HG02973 (cell line): ENCODE measurements around the gene SAPCD1.

ENCODE experiments used
- ATAC-seq: cut with Tn5 transposase; IDR thresholded peaks from one replicate; pipeline ENCODE4 v1.9.1; 2021; ENCODE audit warnings: moderate library complexity; ENCODE audit not compliant: unreplicated experiment

The SAPCD1 gene

DNA sequence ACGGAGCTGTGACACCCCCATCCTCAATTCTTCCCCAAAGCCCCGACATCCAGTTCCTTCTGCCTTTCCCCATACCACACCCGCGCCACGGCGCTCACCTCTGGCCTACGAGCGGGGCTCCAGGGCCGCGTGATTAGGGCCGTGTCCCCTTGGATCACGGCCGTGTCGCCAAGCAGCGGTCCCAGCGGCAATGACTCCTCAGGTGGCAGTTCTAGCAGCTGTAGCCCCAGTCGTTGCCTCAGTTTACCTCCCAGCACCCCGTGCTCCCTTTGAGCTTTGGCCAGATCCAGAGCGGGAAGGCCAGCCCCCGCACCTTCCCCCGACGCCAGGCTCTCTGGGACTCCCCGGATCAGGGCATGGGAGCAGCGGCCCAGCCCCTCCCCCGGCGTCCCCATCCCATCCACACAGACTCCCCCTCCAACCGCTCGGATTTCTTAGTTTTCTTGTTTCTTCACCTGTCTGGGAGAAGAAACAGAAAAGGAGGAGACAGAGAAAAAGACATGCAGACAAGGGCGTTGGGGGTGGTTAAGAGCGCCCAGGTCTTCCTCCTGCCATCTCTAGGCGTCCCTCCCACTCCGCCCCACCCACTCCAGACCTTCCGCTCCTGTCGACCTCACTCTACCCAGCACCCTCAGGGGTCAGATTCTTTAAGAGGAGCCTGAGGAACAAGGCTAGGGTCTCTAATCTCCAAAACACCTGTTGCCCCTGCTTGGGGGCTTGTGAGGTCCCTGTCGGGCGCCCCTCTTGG lies 33.5 kb upstream of the SAPCD1 start, which contains the start of gene DDAH2:
Gene DDAH2, minus strand, starts transcription at position 533 of the 748 bp plus-strand sequence. Its CDS starts 138 bp downstream, at position 395.
- no peak for ATAC-seq

DNA sequence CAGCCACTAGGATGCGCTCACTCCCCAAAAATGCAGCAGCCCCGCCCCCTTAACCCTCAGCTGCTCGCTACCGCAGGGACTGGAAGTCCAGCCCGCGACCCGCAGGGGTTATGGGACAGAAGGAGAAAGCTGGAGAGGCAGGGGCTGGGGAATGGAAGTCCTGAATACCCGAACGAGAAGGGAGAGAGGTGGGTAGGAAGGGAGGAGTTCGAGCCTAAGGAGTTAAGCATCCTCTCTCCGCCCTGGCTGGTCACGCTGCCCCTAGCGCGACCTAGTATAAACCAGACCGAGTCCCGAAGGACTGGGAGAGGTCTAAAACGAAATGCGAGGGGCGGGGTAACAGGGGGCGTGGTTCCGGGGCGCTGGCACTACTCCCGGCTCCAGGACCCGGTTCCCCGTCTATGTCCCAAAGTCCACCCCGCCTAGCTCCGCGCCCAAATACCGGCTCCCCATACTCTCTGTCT lies 32.9 kb upstream of the SAPCD1 start:
- ATAC-seq: peak; percentile 43

DNA sequence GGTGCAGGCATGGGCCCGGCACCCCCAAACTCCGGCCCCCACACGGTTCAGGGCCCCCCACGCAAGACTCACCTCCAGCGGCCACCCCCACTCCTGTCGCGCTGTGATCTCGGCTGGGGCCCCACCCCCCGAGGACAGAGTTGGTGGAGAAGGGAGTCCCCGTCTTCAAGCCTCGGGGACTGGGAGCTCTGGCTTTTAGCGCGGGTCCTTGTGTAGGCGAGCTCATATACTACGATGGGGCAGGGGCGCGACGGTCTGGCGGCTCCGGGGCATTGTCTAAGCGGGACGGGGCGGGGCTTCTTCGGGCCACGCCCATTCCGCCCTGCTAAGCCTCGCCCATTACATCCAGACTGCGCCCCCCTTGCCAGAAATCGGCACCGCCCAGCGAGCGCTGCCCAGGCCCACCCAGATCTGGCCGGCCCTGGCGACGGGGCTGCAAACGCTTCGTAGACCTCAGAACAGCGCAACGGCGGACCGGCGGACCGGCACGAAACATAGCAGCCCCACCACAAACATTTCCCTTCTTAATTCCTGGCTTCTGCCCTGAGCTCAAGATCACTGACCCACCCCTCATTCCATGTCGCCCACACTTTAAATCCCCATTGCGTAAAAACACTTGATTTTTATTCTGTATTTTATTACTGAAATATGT lies 32.4 kb upstream of the SAPCD1 start:
- no peak for ATAC-seq

DNA sequence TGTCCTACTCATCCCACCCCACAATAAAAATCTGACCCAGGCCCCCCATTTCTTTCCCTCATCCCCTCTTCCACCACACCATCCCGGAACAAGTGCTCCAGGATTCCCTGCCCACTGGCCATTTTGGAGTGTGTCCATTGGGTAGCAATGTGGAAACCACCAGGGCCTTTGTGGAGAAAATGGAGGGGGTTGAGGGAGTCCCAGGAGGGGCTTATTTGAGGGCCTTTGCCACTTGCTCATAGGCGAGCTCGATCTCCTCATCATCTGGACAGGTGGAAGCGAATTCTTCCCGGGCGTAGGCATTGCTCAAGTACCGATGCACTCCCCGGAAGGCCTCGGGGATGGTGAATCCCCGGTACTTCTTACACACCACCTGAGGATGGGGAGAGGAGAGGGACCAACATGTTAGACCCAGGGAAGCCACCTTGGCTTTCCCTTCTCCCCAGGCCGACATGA lies 31.8 kb upstream of the SAPCD1 start:
- no peak for ATAC-seq

DNA sequence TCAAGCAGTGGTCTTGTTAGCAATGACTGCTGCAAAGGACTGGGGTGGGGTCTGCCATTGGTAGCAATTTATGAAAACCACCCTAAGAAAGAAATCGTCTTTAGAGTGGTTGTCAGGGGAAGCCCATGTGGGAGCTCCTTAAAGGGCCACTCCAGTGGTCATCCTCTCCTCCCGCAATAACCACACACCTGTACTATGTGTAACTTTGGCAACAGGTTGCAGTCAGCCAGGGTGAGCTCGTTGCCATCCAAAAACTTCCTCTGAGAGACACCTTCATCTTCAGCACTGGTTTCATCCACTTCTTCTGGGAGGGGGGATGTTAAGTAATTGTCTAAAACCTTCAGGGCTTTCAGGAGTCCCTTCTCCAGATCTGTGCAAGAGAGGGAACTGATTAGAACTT lies 30.4 kb upstream of the SAPCD1 start:
- ATAC-seq: no peak

DNA sequence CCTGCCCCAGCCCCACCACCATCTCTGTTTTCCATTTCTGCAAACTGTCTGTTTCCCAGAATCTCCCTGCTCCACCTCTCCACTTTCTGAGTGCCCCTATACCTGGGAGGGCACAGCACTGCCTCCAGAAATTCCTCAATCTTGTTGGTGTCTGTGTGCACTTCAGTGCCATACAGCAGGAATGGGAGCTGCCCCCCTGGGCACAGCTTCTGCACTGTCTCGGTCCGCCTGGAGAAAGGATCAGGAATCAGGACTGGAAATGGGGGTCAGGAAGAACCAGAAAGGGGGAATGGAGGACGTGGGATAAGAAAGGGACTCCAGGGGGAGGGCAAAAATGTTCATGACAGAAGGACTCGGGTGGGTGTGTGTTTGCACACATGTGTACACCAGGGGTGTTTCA lies 28.7 kb upstream of the SAPCD1 start:
- ATAC-seq: no peak

DNA sequence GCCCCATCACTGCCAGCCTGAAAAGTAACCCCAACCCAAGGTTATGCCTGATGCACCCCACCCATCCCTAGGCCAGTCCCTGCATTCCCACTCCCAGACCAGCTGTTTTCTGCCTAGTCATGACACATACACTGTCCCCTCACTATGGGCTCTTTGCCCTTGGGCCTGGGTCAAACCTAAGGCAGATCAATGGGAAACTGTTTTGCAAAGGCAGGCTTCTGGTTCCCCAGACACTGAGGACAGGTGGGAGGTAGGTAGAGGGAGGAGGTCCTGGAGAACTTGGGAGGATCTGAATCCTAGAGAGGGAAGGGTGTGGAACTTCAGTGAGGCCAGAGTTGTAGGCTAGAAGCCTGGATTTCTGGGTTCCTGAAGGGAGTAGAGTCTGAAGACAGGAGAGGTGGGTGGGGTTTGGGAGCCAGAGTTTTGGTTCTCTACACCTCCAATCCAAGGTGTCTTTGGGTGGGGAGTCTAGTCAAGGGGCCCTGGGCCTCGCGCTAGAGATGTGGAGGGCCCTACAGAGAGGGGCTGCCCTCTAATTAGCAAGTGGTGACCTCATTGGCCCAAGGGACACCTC lies 28.1 kb upstream of the SAPCD1 start:
- no peak for ATAC-seq

DNA sequence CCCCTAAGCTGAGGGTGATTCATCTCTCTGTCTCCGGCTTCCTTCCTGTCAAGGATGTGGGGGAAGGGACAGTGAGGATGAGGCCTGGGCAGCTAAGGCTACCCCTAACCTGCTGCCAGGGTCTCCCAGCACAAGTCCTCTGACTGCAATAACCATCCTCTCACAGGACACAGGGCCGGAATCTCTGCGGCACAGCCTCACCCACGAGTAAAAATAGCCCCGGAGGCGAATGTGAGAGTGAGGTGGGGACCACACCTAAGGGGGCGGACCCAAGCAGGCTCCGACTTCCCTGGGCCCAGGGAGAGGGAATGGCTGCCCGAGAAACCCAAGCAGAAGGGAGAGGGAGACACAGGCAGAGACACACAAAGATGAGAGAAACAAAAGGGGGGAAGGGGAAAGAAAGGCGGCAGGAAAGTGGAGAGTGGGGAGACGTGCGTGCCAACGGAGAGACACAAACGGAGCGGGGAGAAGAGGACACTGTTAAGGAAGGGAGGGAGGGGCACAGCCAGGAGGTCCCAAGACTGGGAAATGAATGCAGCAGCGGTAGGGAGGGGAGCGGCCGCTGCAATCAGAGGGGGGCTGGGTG lies 27.5 kb upstream of the SAPCD1 start:
- no peak for ATAC-seq

DNA sequence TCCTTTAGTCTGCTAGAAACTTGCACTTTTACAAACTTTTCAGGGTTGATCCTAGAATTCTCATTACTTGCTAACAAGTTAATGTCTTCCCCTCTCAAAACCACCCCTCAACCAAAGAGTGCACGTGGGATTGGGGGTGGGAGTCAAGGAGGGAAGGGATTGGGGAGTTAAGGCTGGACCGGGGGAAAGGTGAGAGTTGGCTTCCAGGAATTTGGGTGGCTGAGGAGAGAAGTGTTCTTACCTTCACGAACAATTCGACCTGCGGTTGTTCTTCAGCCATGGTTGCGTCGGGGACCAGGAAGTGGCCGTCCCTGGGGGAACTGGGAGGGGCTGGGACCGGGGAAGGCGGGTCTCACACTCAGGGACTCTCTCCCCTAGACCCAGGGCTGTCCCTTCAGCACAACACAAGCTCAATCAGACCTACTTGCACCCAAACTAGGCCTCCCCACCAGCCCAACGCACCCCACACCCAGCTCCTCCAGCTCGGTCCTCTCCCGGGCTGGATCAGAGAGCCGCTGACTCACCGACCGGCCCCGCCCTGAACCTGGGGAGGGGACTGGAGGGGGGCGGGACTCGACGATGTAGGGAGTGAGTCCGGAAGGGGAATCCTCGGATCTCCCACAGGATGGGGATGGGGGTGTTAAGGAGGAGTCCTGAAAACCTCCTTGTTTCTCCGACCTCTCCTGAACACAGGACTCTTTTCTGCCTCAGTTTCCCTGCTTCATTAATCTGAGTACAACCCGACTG lies 26.3 kb upstream of the SAPCD1 start, which contains the start of gene CLIC1:
Gene CLIC1, minus strand, starts transcription at position 510 of the 747 bp plus-strand sequence. Its CDS starts 230 bp downstream, at position 280.
- no peak for ATAC-seq

DNA sequence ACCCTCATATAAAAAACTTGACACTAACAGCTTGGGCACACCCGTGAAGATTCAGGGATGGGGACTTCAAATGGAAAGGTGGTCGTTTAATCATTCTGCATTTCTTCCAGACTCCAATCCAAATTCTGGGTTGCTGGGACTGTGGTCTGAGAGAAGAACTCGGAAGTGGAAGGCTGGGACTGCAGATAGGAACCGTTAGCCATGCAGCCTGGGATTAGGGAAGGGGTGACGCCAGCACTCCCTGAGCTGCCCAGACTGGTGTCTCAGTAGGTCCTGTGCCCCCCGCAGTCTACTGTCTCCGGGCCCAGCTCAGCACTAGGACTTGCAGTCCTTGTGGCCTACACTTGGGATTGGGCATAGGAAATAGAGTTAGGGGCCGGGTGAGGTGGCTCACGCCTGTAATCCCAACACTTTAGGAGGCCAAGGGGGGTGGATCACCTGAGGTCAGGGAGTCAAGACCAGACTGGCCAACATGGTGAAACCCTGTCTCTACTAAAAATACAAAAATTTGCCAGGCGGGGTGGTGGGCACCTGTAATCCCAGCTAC lies 25.6 kb upstream of the SAPCD1 start:
- ATAC-seq: no peak

DNA sequence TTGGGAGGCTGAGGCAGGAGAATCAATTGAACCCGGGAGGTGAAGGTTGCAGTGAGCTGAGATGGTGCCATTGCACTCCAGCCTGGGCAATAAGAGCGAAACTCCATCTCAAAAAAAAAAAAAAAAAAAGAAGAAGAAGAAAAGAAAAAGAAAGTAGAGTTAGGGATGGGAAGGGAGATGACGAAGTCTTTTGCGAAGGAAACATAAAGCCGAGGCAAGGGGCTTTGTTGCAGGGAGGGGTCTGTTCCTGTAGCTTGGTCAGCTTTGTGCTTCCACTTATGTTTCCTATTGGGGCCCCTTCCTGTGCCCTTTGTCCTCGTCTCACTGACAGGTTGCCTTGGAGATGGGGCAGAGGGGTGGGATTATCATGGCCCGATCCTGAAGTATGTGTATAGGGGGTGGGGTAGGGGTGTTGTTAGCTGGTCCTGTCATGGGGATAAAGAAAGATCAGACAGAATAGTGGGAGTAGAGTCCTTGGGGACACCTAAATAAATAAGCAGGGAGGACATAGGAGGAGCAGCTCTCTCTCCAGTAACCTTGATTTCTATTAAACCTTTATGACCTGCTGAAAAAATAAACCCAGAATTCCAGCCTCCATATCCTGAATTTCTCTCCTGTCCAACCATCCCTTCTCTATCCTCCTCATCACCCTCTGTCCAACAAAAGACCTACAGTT lies 25.0 kb upstream of the SAPCD1 start:
- ATAC-seq: no peak

DNA sequence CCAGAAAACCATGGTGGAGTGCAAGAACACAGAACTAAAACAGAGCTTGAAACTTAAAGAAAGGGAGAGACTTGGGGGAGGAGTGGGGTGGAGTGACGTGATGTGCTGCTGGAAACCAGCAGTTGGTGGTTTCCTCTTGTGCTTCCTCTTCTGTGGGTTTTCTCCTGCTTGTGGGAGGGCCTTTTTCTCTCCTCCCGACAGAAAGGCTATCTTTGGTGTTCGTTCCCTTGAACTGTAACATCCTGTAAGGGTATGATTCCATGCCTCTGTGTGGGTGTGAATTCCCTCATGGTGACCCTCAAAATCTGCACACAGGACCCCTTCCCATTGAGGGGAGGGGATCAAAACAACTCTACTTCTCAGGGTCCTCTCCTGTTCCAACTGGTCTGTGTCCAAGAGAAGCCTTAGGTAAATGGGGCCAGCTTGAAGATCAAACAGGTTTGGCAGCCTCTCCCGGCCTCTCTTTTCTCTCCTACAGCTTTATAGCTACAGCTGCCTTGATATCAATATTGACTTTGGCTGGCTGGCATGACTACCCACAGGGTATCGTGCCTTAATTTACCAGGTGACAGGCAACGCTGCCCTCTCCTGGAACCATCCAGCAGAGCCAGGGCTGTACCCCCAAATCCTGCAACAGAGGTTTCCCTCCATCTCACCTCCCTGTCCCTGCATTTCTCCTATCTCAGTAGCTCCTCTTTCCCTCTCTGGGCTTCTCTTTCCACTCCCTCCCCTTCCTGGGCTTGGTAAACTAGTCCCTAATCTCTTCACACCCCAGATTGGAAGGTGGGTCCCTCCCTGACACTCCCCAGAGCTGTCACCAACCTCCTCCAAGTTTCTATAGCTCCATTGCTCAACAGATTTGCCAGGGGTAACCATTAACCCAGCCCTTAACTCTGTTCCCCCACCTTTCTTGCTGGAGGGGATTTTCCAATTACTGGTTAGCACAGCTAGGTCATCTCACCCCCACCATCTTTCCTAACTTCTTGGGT lies 24.2 kb upstream of the SAPCD1 start:
- no peak for ATAC-seq

DNA sequence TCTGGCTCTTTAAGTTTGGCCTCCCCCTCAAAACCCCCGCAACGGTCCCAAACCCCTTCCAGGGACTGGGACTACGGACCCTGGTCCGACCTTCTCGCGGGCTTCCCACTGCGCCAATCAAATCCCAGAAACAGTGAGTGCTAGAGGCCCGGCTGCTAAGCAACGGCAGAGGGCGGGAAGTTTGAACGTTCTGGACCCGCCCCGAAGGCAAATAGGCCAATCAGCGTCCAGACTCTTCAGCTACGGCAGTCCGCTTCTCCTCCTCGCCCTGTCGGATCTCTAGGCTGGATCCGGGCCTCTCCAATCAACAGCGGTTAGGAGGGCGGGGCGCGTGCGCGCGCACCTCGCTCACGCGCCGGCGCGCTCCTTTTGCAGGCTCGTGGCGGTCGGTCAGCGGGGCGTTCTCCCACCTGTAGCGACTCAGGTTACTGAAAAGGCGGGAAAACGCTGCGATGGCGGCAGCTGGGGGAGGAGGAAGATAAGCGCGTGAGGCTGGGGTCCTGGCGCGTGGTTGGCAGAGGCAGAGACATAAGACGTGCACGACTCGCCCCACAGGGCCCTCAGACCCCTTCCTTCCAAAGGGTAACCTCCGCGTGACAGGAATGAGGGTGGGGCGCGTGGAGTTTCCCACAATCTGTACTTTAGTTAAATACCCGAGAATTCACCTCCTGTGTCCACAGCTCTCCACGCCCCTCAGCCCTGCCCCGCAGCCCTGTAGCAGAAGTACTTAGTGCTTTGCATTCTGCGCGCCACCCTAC lies 22.6 kb upstream of the SAPCD1 start, which contains the start of gene MSH5:
Gene MSH5, plus strand, starts transcription at position 367 of the 758 bp plus-strand sequence. CDS start 462 bp downstream, outside the sequence.
- peak; percentile 57 for ATAC-seq

DNA sequence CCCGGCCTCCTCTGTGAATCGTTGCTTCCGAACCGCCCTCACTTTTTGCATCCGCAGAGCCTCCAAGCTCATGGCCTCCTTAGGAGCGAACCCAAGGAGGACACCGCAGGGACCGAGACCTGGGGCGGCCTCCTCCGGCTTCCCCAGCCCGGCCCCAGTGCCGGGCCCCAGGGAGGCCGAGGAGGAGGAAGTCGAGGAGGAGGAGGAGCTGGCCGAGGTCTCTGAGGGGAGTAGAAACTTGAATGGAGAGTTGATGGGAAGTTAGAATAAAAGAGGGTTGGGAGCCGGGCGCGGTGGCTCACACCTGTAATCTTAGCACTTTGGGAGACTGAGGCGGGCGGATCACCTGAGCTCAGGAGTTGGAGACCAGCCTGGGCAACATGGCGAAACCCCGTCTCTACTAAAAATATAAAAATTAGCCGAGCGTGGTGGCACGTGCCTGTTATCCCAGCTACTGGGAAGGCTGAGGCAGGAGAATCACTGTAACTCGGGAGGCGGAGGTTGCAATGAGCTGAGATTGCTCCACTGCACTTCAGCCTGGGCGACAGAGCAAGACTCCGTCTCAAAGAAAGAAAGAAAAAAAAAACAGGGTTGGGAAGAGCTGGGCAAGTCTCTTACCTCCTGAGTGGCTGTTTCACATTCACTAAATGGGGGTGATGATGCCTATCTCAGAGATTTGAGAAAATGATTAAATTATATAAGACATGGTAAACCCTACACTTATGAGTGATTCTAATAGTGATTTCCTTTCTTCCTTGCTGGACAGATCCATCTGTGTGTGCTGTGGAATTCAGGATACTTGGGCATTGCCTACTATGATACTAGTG lies 21.8 kb upstream of the SAPCD1 start:
- ATAC-seq: no peak

DNA sequence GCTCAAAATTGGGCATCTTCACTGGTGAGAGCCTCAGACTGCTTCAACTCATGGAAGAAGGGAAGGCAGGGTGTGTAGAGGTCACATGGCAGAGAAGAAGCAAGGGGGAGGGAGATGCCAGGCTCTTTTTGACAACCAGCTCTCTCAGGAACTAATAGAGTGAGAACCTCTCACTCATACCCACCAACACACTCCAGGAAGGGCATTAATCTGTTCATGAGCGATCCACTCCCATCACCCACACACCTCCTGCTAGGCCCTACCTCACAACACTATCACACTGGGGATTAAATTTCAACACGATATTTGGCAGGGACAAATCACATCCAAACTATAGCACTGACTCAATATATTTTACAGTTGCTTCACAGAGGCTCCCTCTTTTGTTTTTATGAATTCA lies 20.6 kb upstream of the SAPCD1 start:
- no peak for ATAC-seq

DNA sequence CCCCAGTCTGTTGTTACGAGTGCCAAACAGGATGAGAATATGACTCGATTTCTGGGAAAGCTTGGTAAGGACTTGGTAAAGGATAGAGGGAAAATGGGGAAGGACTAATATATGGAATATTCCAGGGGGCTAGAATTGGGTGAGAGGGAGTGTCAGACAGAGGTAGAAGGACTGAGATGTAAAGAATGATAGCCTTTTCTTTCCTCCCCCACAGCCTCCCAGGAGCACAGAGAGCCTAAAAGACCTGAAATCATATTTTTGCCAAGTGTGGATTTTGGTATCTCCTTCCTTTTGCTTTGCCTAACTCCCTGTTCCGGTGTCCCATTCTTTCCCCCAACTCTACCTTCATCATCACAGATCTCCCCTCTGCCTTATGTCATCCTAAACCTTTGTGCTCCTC lies 19.6 kb upstream of the SAPCD1 start:
- ATAC-seq: no peak

DNA sequence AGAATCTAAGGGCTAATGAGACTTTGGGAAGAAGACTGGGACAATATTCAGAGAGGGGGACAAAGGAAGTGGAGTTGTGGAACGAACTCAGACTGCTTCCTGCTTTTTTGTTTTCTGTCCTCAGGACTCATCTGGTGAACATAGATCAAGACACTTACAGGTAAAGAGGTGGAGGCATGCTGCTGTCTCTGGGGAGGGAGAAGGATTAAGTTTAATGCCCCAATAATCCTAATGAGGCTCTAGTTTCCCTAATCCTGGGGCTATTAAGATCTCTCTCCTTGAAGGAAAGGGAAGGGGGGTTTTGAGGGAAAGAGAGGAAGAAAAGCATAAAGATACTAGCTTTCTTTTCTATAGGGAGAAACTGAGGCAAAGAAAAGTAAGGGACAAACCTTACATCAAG lies 18.0 kb upstream of the SAPCD1 start:
- ATAC-seq: no peak
